CD4-positive, alpha-beta T cell (primary cell): ENCODE results near the gene MICAL3. TPM values are rescaled to one million over a fixed set of nuclear protein-coding genes. Genes with fewer than 3 reads are reported as not detected.

Experiments used
- ATAC-seq: fragments of 200-7000 bp; cut with Tn5 transposase; one replicate; pipeline ENCODE4 v1.10.0; 2022; ENCODE audit warnings: mild to moderate bottlenecking; ENCODE audit not compliant: poor library complexity
- CTCF ChIA-PET: fragments of 350-600 bp; sonication (Branson Sonifier 250); formaldehyde crosslinking; loops from one replicate; lab custom pipeline; 2021; ENCODE audit warnings: antibody characterized with exemption, inconsistent platforms; lab: Charles Lee
- POLR2A ChIA-PET: fragments of 350-600 bp; sonication (Branson Sonifier 250); formaldehyde crosslinking; loops from one replicate; lab custom pipeline; 2021; ENCODE audit warnings: antibody characterized with exemption, inconsistent platforms; lab: Charles Lee
- DNase-seq, 14 experiments: peaks; one replicate each; pipeline ENCODE4 v3.0.0-alpha.2; 2013 to 2020; ENCODE audit warnings: mixed read lengths in 2 of 14
- H3K27ac ChIP-seq, 2 donors: one replicate each; pipeline versions ENCODE4 v1.5.1 to v1.7.0; 2013; ENCODE audit warnings: low read length in 2 of 2, low read depth in 1 of 2, mild to moderate bottlenecking in 1 of 2
- H3K27me3 ChIP-seq, 2 experiments: 1 replicate in 1 of 2; 2 replicates in 1 of 2; pipeline versions ENCODE4 v1.6.1 to v1.7.0; 2013; ENCODE audit warnings: low read length in 2 of 2, control low read depth in 1 of 2, mild to moderate bottlenecking in 1 of 2, moderate library complexity in 1 of 2; ENCODE audit not compliant: insufficient read depth in 2 of 2, control insufficient read depth in 1 of 2
- H3K36me3 ChIP-seq: one replicate; pipeline ENCODE4 v1.6.1; 2013; ENCODE audit warnings: low read length, control low read depth; ENCODE audit not compliant: insufficient read depth
- H3K4me1 ChIP-seq: one replicate; pipeline ENCODE4 v1.6.1; 2013; ENCODE audit warnings: low read length, control low read depth; ENCODE audit not compliant: insufficient read depth
- H3K4me3 ChIP-seq: one replicate; pipeline ENCODE4 v1.5.1; 2013; ENCODE audit warnings: mild to moderate bottlenecking, low read length, moderate library complexity
- H3K9me3 ChIP-seq, 2 experiments: 1 replicate in 1 of 2; 2 replicates in 1 of 2; pipeline versions ENCODE4 v1.6.1 to v1.7.0; 2013; ENCODE audit warnings: low read length in 2 of 2, mild to moderate bottlenecking in 2 of 2, control low read depth in 1 of 2, moderate library complexity in 1 of 2; ENCODE audit not compliant: control insufficient read depth in 1 of 2, insufficient read depth in 1 of 2
- H3K27ac Mint-ChIP-seq: one replicate; pipeline ENCODE4 v1.8.0; 2020; ENCODE audit warnings: mixed read lengths
- H3K27me3 Mint-ChIP-seq: one replicate; pipeline ENCODE4 v1.8.0; 2021; ENCODE audit warnings: mixed read lengths
- H3K36me3 Mint-ChIP-seq: one replicate; pipeline ENCODE4 v1.8.0; 2021; ENCODE audit warnings: low read depth, mixed read lengths
- H3K4me1 Mint-ChIP-seq: one replicate; pipeline ENCODE4 v1.8.0; 2021; ENCODE audit warnings: low read depth, mixed read lengths
- H3K4me3 Mint-ChIP-seq: one replicate; pipeline ENCODE4 v1.8.0; 2020; ENCODE audit warnings: mild to moderate bottlenecking, mixed read lengths
- H3K9me3 Mint-ChIP-seq: one replicate; pipeline ENCODE4 v1.8.0; 2020; ENCODE audit warnings: mixed read lengths
- intact Hi-C, 2 experiments: fragments of 100-400 bp; cut with DNase I in 1 of 2; cut with micrococcal nuclease in 1 of 2; formaldehyde crosslinking; loops; one replicate each; pipeline versions ENCODE4 v1.15.1 to v1.9.0; 2023 to 2025; cut with DNase I, micrococcal nuclease
- total RNA-seq, 174 experiments: library from RNA in 2 of 174; stranded (reverse) in 2 of 174; gene quantifications; one replicate each; pipeline ENCODE4 v1.2.3 and lab custom pipeline; 2021 to 2026
- TF ChIP-seq, protein P1 (sequence below): fragments of 200-600 bp; IDR thresholded peaks from one replicate; pipeline ENCODE4 v1.8.0; 2022; ENCODE audit warnings: antibody characterized with exemption, mild to moderate bottlenecking

MICAL3 gene
- total RNA-seq, 2 experiments from 2014 or later: 9.4 to 9.9 TPM

DNA sequence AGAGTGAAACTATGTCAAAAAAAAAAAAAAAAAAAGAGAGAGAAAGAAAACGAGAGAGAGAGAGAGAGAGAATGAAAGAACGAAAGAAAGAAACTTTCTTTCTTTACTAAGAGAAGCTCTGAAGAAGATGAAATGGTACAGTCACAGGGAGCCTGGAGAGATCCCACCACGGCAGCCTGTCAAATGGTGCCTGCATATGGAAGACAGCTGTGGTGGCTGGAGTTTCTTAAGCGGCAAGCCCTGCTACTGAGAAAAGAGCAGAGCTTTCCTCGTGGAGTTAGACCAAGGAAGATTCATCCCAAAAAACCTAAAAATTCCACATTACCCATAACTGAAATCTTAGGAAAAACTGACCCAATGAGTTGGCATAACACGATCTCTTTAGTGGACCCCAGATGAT, 66.7 kb downstream of the MICAL3 start:
- H3K4me3 Mint-ChIP-seq: no peak overlapping the region
- intact Hi-C loops: no loop called here
- no peaks in the 10 kb centered on the region for H3K4me1 Mint-ChIP-seq
- TF ChIP-seq, protein P1, sequence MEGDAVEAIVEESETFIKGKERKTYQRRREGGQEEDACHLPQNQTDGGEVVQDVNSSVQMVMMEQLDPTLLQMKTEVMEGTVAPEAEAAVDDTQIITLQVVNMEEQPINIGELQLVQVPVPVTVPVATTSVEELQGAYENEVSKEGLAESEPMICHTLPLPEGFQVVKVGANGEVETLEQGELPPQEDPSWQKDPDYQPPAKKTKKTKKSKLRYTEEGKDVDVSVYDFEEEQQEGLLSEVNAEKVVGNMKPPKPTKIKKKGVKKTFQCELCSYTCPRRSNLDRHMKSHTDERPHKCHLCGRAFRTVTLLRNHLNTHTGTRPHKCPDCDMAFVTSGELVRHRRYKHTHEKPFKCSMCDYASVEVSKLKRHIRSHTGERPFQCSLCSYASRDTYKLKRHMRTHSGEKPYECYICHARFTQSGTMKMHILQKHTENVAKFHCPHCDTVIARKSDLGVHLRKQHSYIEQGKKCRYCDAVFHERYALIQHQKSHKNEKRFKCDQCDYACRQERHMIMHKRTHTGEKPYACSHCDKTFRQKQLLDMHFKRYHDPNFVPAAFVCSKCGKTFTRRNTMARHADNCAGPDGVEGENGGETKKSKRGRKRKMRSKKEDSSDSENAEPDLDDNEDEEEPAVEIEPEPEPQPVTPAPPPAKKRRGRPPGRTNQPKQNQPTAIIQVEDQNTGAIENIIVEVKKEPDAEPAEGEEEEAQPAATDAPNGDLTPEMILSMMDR: no peak
- H3K27me3 Mint-ChIP-seq: no peaks in the 10 kb centered on the region
- H3K36me3 Mint-ChIP-seq: no peaks in the 10 kb centered on the region
- Histone ChIP-seq H3K4me1 (no peaks in the 10 kb centered on the region), H3K9me3 (no peaks in the 10 kb centered on the region), H3K27ac (no peak overlapping the region), H3K27me3 (no peaks in the 10 kb centered on the region), H3K36me3 (no peaks in the 10 kb centered on the region), H3K4me3 (no peak overlapping the region)
- H3K9me3 Mint-ChIP-seq: no peaks in the 10 kb centered on the region
- ATAC-seq (no peak), DNase-seq (no peak)
- ChIA-PET POLR2A (no interaction called here), CTCF (no interaction called here)
- no peak overlapping the region for H3K27ac Mint-ChIP-seq

DNA sequence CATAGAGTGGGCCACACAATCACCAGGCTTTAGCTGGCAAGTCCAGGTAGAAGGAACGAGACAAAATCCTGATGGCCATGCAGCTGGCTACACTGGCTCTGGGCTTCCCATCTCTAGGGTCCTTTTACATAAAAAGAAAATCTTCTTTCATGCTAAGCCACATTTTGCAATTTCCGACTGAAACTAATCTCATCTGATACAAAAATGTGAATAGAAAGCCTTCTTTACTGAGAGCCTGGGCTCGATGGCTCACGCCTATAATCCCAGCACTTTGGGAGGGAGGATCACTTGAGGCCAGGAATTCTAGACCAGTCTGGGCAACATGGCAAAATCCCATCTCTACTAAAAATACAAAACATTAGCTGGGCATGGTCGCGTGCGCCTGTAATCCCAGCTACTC, 67.2 kb downstream of the MICAL3 start:
- intact Hi-C loops: no loop called here
- H3K27ac Mint-ChIP-seq: no peak overlapping the region

DNA sequence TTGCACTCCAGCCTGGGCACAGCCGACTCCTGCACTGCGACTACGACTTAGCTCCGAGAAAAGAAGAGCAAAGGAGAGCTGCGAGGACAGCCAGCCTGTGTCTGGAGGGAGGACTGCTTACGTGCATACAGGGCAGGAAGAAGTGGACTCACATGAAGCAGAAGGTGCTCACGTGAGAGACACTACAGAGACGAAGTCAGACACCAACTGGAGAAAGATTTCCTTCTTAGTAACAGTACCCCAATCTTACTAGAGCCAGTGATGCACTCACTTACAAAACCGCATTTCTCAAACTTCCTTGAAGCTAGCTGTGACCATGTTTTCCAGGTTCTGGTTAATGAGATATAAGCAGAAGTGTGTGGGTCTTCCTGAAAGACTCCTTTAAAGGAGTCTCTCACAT, 67.7 kb downstream of the MICAL3 start:
- ChIA-PET CTCF (no interaction called here), POLR2A (no interaction called here)
- H3K27me3 ChIP-seq: no peaks in the 10 kb centered on the region
- no peak overlapping the region for H3K4me3 ChIP-seq
- intact Hi-C loops: no loop called here
- H3K27me3 Mint-ChIP-seq: no peaks in the 10 kb centered on the region
- ATAC-seq (no peak), DNase-seq (no peak)
- H3K36me3 Mint-ChIP-seq: no peaks in the 10 kb centered on the region
- H3K4me1 ChIP-seq: no peaks in the 10 kb centered on the region
- H3K9me3 ChIP-seq: no peaks in the 10 kb centered on the region
- H3K27ac ChIP-seq: no peak overlapping the region
- no peaks in the 10 kb centered on the region for H3K9me3 Mint-ChIP-seq
- no peaks in the 10 kb centered on the region for H3K36me3 ChIP-seq
- no peak overlapping the region for H3K27ac Mint-ChIP-seq
- TF ChIP-seq, protein P1: no peak
- H3K4me3 Mint-ChIP-seq: no peak overlapping the region
- H3K4me1 Mint-ChIP-seq: no peaks in the 10 kb centered on the region

More for the DNA sequence above, 67.2 kb downstream of the MICAL3 start:
- POLR2A ChIA-PET: no interaction called here
- Histone ChIP-seq H3K27ac (no peak overlapping the region), H3K4me3 (no peak overlapping the region), H3K9me3 (no peaks in the 10 kb centered on the region), H3K4me1 (no peaks in the 10 kb centered on the region), H3K36me3 (no peaks in the 10 kb centered on the region), H3K27me3 (no peaks in the 10 kb centered on the region)
- no peak for DNase-seq
- no peak for ATAC-seq
- Mint-ChIP-seq H3K4me3 (no peak overlapping the region), H3K9me3 (no peaks in the 10 kb centered on the region), H3K36me3 (no peaks in the 10 kb centered on the region), H3K4me1 (no peaks in the 10 kb centered on the region), H3K27me3 (no peaks in the 10 kb centered on the region)
- TF ChIP-seq, protein P1: no peak
- CTCF ChIA-PET: no interaction called here
